ENCODE measurements around the gene ANKMY2. TPM values are rescaled to one million over a fixed set of nuclear protein-coding genes. Genes with fewer than 3 reads are reported as not detected.
"Not testable (repeated sequence)": the region's sequence is repeated elsewhere in the genome, so short reads cannot be mapped to it uniquely, and the experiment has no call there.

The ANKMY2 gene
- polyA plus RNA-seq, 1 experiment: 31.8 TPM

DNA sequence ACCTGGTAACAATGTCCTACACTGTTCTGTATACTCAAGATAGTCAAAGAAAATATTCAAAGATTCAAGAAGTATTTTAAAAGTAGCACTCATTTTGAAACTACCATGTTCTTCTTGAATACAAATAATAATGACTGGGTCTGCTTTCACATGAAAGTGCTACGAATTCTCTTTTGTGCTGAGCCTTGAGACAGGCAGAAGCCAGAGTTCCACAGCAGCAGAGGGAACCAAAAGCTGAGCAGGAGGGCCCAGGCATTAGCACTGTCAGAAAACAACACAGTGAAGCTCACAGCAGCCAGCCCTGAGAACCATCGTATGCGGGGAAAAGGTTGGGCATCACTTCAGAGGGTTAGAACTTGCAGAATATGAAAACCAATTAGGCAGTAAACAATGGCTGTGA lies 38.9 kb downstream of the ANKMY2 start:
- no peaks in the 10 kb centered on the region for H3K9me3 ChIP-seq (ENCODE audit: control insufficient read depth, insufficient read depth, low read length)
- POLR2A ChIA-PET: no interaction called here
- no peak for TF ChIP-seq CTCF (IDR thresholded peaks at IDR 0.05; ENCODE audit: low read depth, low read length)
- no peaks in the 10 kb centered on the region for H3K27me3 ChIP-seq (ENCODE audit: control insufficient read depth, insufficient read depth, low read length)
- H3K27ac ChIP-seq (ENCODE audit: low read depth, low read length): no peak overlapping the region
- H3K4me3 ChIP-seq (ENCODE audit: low read depth, low read length): no peak overlapping the region
- no peak for DNase-seq (ENCODE audit: low read depth, low spot score)
- CTCF ChIA-PET: interaction anchor here (1.5 kb wide), 1 partner anchor 42 kb away, joined by 7 read pairs; no protein-coding TSS in a partner anchor

GRCh38 chr7:16604054-16604453 lies 41.5 kb downstream of the ANKMY2 start:
- Histone ChIP-seq H3K27me3 (ENCODE audit: control insufficient read depth, insufficient read depth, low read length) (no peaks in the 10 kb centered on the region), H3K4me3 (ENCODE audit: low read depth, low read length) (no peak overlapping the region), H3K9me3 (ENCODE audit: control insufficient read depth, insufficient read depth, low read length) (no peaks in the 10 kb centered on the region), H3K27ac (ENCODE audit: low read depth, low read length) (no peak overlapping the region)
- TF ChIP-seq CTCF (IDR thresholded peaks at IDR 0.05; ENCODE audit: low read depth, low read length): peak; percentile 32; the same call in 1 of the 2 replicates
- CTCF ChIA-PET: interaction anchor here (0.6 kb wide), 1 partner anchor 316 kb away, joined by 3 read pairs; no protein-coding TSS in a partner anchor
- POLR2A ChIA-PET: no interaction called here
- DNase-seq (ENCODE audit: low read depth, low spot score): no peak

DNA sequence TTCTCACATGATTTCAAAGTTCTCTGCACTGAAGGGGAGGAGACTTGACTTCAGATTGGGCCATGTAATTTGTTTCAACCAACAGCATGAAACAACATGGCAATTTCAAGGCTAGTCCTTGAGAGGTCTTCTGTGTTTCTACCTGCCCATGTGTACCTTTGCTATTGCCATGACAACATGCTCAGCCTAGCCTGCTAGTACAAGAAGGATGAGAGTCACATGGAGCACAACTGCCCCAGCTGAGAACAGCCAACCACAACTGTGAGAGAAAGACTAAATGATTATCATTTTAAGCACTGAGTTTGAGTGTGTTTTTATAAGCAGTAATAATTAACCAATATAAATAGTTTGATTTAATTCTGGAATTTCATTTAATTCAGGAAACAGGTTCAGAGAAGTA lies 41.9 kb downstream of the ANKMY2 start:
- H3K27me3 ChIP-seq (ENCODE audit: control insufficient read depth, insufficient read depth, low read length): no peaks in the 10 kb centered on the region
- no peaks in the 10 kb centered on the region for H3K9me3 ChIP-seq (ENCODE audit: control insufficient read depth, insufficient read depth, low read length)
- H3K4me3 ChIP-seq (ENCODE audit: low read depth, low read length): no peak overlapping the region
- no peak for TF ChIP-seq CTCF (IDR thresholded peaks at IDR 0.05; ENCODE audit: low read depth, low read length)
- ChIA-PET POLR2A (no interaction called here), CTCF (interaction anchor here (0.6 to 1.4 kb wide), 2 partner anchors 288 to 316 kb away, joined by 3 read pairs; no protein-coding TSS in a partner anchor)
- H3K27ac ChIP-seq (ENCODE audit: low read depth, low read length): no peak overlapping the region
- DNase-seq (ENCODE audit: low read depth, low spot score): no peak

GRCh38 chr7:16599860-16600259 lies 45.7 kb downstream of the ANKMY2 start:
- H3K27me3 ChIP-seq (ENCODE audit: control insufficient read depth, insufficient read depth, low read length): no peaks in the 10 kb centered on the region
- no peak overlapping the region for H3K4me3 ChIP-seq (ENCODE audit: low read depth, low read length)
- no peaks in the 10 kb centered on the region for H3K9me3 ChIP-seq (ENCODE audit: control insufficient read depth, insufficient read depth, low read length)
- TF ChIP-seq CTCF (IDR thresholded peaks at IDR 0.05; ENCODE audit: low read depth, low read length): no peak
- CTCF ChIA-PET: no interaction called here
- DNase-seq (ENCODE audit: low read depth, low spot score): no peak
- POLR2A ChIA-PET: no interaction called here
- no peak overlapping the region for H3K27ac ChIP-seq (ENCODE audit: low read depth, low read length)

- CTCF ChIA-PET: no interaction called here
- Histone ChIP-seq H3K4me3 (ENCODE audit: low read depth, low read length) (no peak overlapping the region), H3K9me3 (ENCODE audit: control insufficient read depth, insufficient read depth, low read length) (no peaks in the 10 kb centered on the region), H3K27ac (ENCODE audit: low read depth, low read length) (no peak overlapping the region), H3K27me3 (ENCODE audit: control insufficient read depth, insufficient read depth, low read length) (no peaks in the 10 kb centered on the region)
- DNase-seq (ENCODE audit: low read depth, low spot score): no peak
- TF ChIP-seq CTCF (IDR thresholded peaks at IDR 0.05; ENCODE audit: low read depth, low read length): no peak
- POLR2A ChIA-PET: no interaction called here
Observed at GRCh38 chr7:16598015-16598414, 47.5 kb downstream of the ANKMY2 start.

DNA sequence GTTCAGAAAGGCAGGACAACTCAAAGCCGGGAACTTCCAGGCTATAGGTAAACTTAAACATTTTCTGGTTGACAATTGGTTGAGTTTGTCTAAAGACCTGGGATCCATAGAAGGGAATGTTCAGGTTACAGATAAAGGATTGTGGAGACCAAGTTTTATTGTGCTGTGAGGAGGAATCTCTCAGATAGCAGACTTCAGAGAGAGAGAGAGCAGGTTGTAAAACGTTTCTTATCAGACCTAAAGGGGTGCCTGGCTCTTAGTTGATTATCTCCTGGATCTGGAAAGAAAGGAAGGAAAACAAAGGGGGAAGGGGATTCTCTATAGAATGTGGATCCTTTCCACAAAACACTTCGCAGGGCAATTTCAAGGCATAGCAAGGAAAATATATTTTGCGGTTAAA lies 50.0 kb downstream of the ANKMY2 start:
- POLR2A ChIA-PET; H3K4me3 ChIP-seq (ENCODE audit: low read depth, low read length); H3K27me3 ChIP-seq (ENCODE audit: control insufficient read depth, insufficient read depth, low read length); H3K9me3 ChIP-seq (ENCODE audit: control insufficient read depth, insufficient read depth, low read length); H3K27ac ChIP-seq (ENCODE audit: low read depth, low read length); CTCF ChIA-PET; DNase-seq (ENCODE audit: low read depth, low spot score): not testable (repeated sequence)
